PC-3 (cell line): ENCODE data around the gene A2ML1. TPM values are rescaled to one million over a fixed set of nuclear protein-coding genes. Genes with fewer than 3 reads are reported as not detected.
"Not testable (repeated sequence)": the region's sequence is repeated elsewhere in the genome, so short reads cannot be mapped to it uniquely, and the experiment has no call there.

ENCODE experiments used
- ATAC-seq: fragments of 200-7000 bp; cut with Tn5 transposase; 2 replicates; pipeline ENCODE4 v1.9.1; 2020; ENCODE audit warnings: mild to moderate bottlenecking, moderate library complexity
- BruUV-seq: library from RNA; stranded (reverse); fragments of 400-500 nt; replicated peaks from 2 replicates; lab custom pipeline; 2021; lab: Mats Ljungman, UMichigan
- CTCF ChIA-PET: fragments of 300-600 bp; sonication (Branson Sonifier 250); formaldehyde crosslinking; loops from one replicate; lab custom pipeline; 2022; ENCODE audit warnings: antibody characterized with exemption; lab: Charles Lee
- POLR2A ChIA-PET: fragments of 300-600 bp; sonication (Branson Sonifier 250); formaldehyde crosslinking; loops from one replicate; lab custom pipeline; 2022; ENCODE audit warnings: antibody characterized with exemption; ENCODE audit not compliant: unreplicated experiment; lab: Charles Lee
- DNase-seq: peaks from one replicate; pipeline ENCODE4 v3.0.0-alpha.2; 2015
- H2AFZ ChIP-seq: fragments of 300-600 bp; sonication (generic); 2 replicates; pipeline ENCODE4 v1.6.0; 2016; ENCODE audit warnings: antibody characterized with exemption, low read length
- H3F3A ChIP-seq: fragments of 300-600 bp; sonication (generic); one replicate; pipeline ENCODE4 v1.6.0; 2017; ENCODE audit warnings: antibody characterized with exemption, low read length, control low read depth, mild to moderate bottlenecking; ENCODE audit not compliant: unreplicated experiment
- H3K27ac ChIP-seq: fragments of 300-600 bp; sonication (generic); 2 replicates; pipeline ENCODE4 v1.5.1; 2016; ENCODE audit warnings: mild to moderate bottlenecking, low read length
- H3K27me3 ChIP-seq: fragments of 300-600 bp; sonication (generic); 2 replicates; pipeline ENCODE4 v1.6.1; 2016; ENCODE audit warnings: low read length, mixed read lengths
- H3K36me3 ChIP-seq: fragments of 300-600 bp; sonication (generic); 2 replicates; pipeline ENCODE4 v1.6.1; 2016; ENCODE audit warnings: low read depth, mixed run types, low read length, mixed read lengths
- H3K4me1 ChIP-seq: fragments of 300-600 bp; sonication (generic); 2 replicates; pipeline ENCODE4 v1.5.1; 2016; ENCODE audit warnings: low read length; ENCODE audit not compliant: insufficient read depth
- H3K4me2 ChIP-seq: fragments of 300-600 bp; sonication (generic); 2 replicates; pipeline ENCODE4 v1.6.0; 2016; ENCODE audit warnings: low read length
- H3K4me3 ChIP-seq: fragments of 300-600 bp; sonication (generic); 2 replicates; pipeline ENCODE4 v1.5.1; 2016; ENCODE audit warnings: mild to moderate bottlenecking, low read length, mixed read lengths
- H3K79me2 ChIP-seq: fragments of 300-600 bp; sonication (generic); 2 replicates; pipeline ENCODE4 v1.6.1; 2017; ENCODE audit warnings: low read length, mixed read lengths
- H3K9ac ChIP-seq: fragments of 300-600 bp; sonication (generic); 2 replicates; pipeline ENCODE4 v1.6.0; 2016; ENCODE audit warnings: mild to moderate bottlenecking, low read length
- H3K9me2 ChIP-seq: fragments of 300-600 bp; sonication (generic); replicated peaks from 2 replicates; pipeline ENCODE4 v1.6.1; 2016; ENCODE audit warnings: mixed run types, low read length, mixed read lengths
- H3K9me3 ChIP-seq: fragments of 300-600 bp; sonication (generic); 2 replicates; pipeline ENCODE4 v1.6.1; 2016; ENCODE audit warnings: low read length, mixed read lengths
- H4K20me1 ChIP-seq: fragments of 300-600 bp; sonication (generic); 2 replicates; pipeline ENCODE4 v1.6.1; 2016; ENCODE audit warnings: low read length, mixed read lengths
- CTCF ChIP-seq: fragments of 300-600 bp; sonication (generic); conservative IDR thresholded peaks from 2 replicates; pipeline ENCODE4 v1.5.1; 2017; ENCODE audit warnings: antibody characterized with exemption, low read depth, mild to moderate bottlenecking, low read length
- EZH2 ChIP-seq: fragments of 300-600 bp; sonication (generic); IDR thresholded peaks from one replicate; pipeline ENCODE4 v1.6.1; 2017; ENCODE audit warnings: antibody characterized with exemption, mild to moderate bottlenecking, low read length; ENCODE audit not compliant: unreplicated experiment
- EZH2phosphoT487 ChIP-seq: fragments of 300-600 bp; sonication (generic); IDR thresholded peaks from 2 replicates; pipeline ENCODE4 v1.6.1; 2018; ENCODE audit warnings: mild to moderate bottlenecking, antibody characterized with exemption, low read length, borderline replicate concordance
- intact Hi-C: fragments of 100-400 bp; cut with micrococcal nuclease; formaldehyde crosslinking; loops from 2 replicates; pipeline ENCODE4 v1.9.0; 2023
- total RNA-seq: library from RNA; depleted of rRNA; stranded (reverse); fragments of >200 nt; gene quantifications from 2 replicates; pipeline ENCODE4 v1.2.3, GENCODE V29; 2014

The A2ML1 gene
- total RNA-seq, 1 experiment from 2014 or later: 0.36 TPM

GRCh38 chr12:8807084-8807483, 15.3 kb upstream of the A2ML1 start:
- H3K4me1 ChIP-seq, BruUV-seq, H3K4me2 ChIP-seq, H3K9ac ChIP-seq, H3K27ac ChIP-seq, H3K27me3 ChIP-seq, H3F3A ChIP-seq, CTCF ChIA-PET, H4K20me1 ChIP-seq, intact Hi-C loops, H3K9me3 ChIP-seq, DNase-seq, H3K79me2 ChIP-seq, H3K9me2 ChIP-seq, H2AFZ ChIP-seq, H3K4me3 ChIP-seq, H3K36me3 ChIP-seq, ATAC-seq: not testable (repeated sequence)
- POLR2A ChIA-PET: interaction anchor here (0.6 kb wide), 1 partner anchor 46 kb away, joined by 17 read pairs; no protein-coding TSS in a partner anchor

- H3K36me3 ChIP-seq, H3K79me2 ChIP-seq, intact Hi-C loops, H3F3A ChIP-seq, H3K9ac ChIP-seq, H3K9me3 ChIP-seq, DNase-seq, H4K20me1 ChIP-seq, POLR2A ChIA-PET, H3K4me2 ChIP-seq, H3K4me1 ChIP-seq, H3K9me2 ChIP-seq, H2AFZ ChIP-seq, H3K4me3 ChIP-seq, BruUV-seq, CTCF ChIA-PET, H3K27me3 ChIP-seq, H3K27ac ChIP-seq, ATAC-seq: not testable (repeated sequence)
Measured at GRCh38 chr12:8810112-8810511, 12.3 kb upstream of the A2ML1 start.

DNA sequence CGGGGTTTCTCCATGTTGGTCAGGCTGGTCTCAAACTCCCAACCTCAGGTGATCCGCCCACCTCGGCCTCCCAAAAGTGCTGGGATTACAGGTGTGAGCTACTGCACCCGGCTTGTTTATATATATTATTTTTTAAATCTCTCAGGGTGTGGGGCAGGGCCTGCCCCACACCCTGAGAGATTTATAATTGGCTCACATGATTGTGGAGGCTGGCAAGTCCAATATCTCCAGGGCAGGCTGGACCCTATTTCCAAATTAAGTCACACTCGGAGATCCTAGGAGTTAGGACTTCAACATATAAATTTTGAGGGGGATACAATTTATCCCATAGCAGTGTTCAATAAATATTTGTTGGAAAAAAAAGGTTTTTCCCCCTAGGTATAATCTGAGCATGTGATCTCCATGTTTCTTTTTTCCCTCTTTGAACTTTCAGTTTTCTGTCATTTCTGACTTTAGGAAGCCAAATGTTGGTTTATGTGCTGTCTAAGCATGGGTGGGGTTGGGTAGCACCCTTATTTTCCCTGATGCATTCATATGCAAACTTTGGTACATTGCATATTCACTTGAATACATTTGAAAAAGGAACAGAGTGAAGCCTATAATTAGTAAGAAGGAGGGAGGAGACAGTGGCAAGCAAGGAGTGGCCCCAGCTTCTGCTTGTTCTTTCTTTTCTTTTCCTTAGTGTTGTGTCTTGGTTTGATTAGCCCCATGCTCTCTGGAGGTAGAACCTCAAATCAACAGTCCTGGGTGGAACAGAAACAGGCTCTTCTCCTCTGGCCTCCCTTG, 8.7 kb upstream of the A2ML1 start:
- Histone ChIP-seq H3K27me3 (no peaks in the 10 kb centered on the region), H3K36me3 (no peaks in the 10 kb centered on the region), H2AFZ (no peak overlapping the region), H3K9ac (no peak overlapping the region), H3K27ac (no peak overlapping the region), H3K4me3 (no peak overlapping the region), H3K9me3 (no peaks in the 10 kb centered on the region), H3F3A (no peaks in the 10 kb centered on the region), H3K4me2 (no peak overlapping the region), H3K79me2 (no peaks in the 10 kb centered on the region), H3K9me2 (no peaks in the 10 kb centered on the region), H3K4me1 (no peaks in the 10 kb centered on the region), H4K20me1 (no peaks in the 10 kb centered on the region)
- BruUV-seq: no TSS peak
- intact Hi-C loops: no loop called here
- no peak for ATAC-seq
- POLR2A ChIA-PET: no interaction called here
- DNase-seq: no peak
- TF ChIP-seq EZH2: no peak
- TF ChIP-seq CTCF: no peak
- TF ChIP-seq EZH2phosphoT487: no peak
- CTCF ChIA-PET: no interaction called here
